Endodermal cell (in vitro differentiated cells): ENCODE measurements around the gene COL5A1. TPM values are rescaled to one million over a fixed set of nuclear protein-coding genes. Genes with fewer than 3 reads are reported as not detected.

ENCODE experiments used
- DNase-seq: peaks from one replicate; pipeline ENCODE4 v3.0.0-alpha.2; 2017
- H3K27ac ChIP-seq: 2 replicates; pipeline ENCODE4 v1.5.1; 2013; ENCODE audit warnings: mild to moderate bottlenecking, low read depth, low read length, moderate library complexity
- H3K27me3 ChIP-seq: 2 replicates; pipeline ENCODE4 v1.6.1; 2013; ENCODE audit warnings: mild to moderate bottlenecking, low read length, moderate library complexity; ENCODE audit not compliant: insufficient read depth, control insufficient read depth, poor library complexity, severe bottlenecking
- H3K36me3 ChIP-seq: 2 replicates; pipeline ENCODE4 v1.7.0; 2013; ENCODE audit warnings: mild to moderate bottlenecking, low read length, moderate library complexity; ENCODE audit not compliant: control insufficient read depth, insufficient read depth
- H3K4me1 ChIP-seq: one replicate; pipeline ENCODE4 v1.7.0; 2013; ENCODE audit warnings: low read length; ENCODE audit not compliant: control insufficient read depth, insufficient read depth
- H3K4me3 ChIP-seq: 2 replicates; pipeline ENCODE4 v1.5.1; 2013; ENCODE audit warnings: mild to moderate bottlenecking, low read length, moderate library complexity
- H3K9ac ChIP-seq: 2 replicates; pipeline ENCODE4 v1.6.1; 2013; ENCODE audit warnings: mild to moderate bottlenecking, low read length, moderate library complexity; ENCODE audit not compliant: poor library complexity, severe bottlenecking; ENCODE audit errors: extremely low read depth
- H3K9me3 ChIP-seq: 2 replicates; pipeline ENCODE4 v1.6.1; 2013; ENCODE audit warnings: mild to moderate bottlenecking, low read length, moderate library complexity; ENCODE audit not compliant: control insufficient read depth
- H3K27ac Mint-ChIP-seq: 2 replicates; pipeline ENCODE4 v1.8.0; 2020; ENCODE audit warnings: mixed read lengths
- H3K27me3 Mint-ChIP-seq: 2 replicates; pipeline ENCODE4 v1.8.0; 2021; ENCODE audit warnings: mild to moderate bottlenecking, mixed read lengths; ENCODE audit not compliant: insufficient read depth
- H3K36me3 Mint-ChIP-seq: 2 replicates; pipeline ENCODE4 v1.8.0; 2020; ENCODE audit warnings: low read depth, mixed read lengths
- H3K4me1 Mint-ChIP-seq: 2 replicates; pipeline ENCODE4 v1.8.0; 2020; ENCODE audit warnings: mixed read lengths
- H3K4me3 Mint-ChIP-seq: 2 replicates; pipeline ENCODE4 v1.8.0; 2020; ENCODE audit warnings: mild to moderate bottlenecking, moderate library complexity, mixed read lengths
- H3K9me3 Mint-ChIP-seq: 2 replicates; pipeline ENCODE4 v1.8.0; 2020; ENCODE audit warnings: mild to moderate bottlenecking, mixed read lengths
- CTCF ChIP-seq: fragments of 200-600 bp; sonication (generic); conservative IDR thresholded peaks from 2 replicates; pipeline ENCODE4 v1.5.0; 2021; ENCODE audit warnings: antibody characterized with exemption, mild to moderate bottlenecking
- WGBS, 2 experiments: methylation state at CpG; one replicate each; pipeline versions ENCODE4 v1.1.5 to v1.1.7; 2013; ENCODE audit warnings: missing lambda C conversion rate in 2 of 2, mixed read lengths in 1 of 2; ENCODE audit not compliant: insufficient coverage in 1 of 2, insufficient read length in 1 of 2; 5-methylcytosine and 5-hydroxymethylcytosine counted together
- total RNA-seq, 2 donors: library from RNA; stranded (reverse); fragmentation: NEBNext Ultra II Directional in 1 of 2; extraction: Animal tissue kit (Norgen Biotek cat#: 25700) in 1 of 2; gene quantifications; 2 replicates in 1 of 2; 3 replicates in 1 of 2; pipeline ENCODE4 v1.2.1, GENCODE V29; 2021

Gene COL5A1
- total RNA-seq, 2 donors from 2014 or later = 65.3 to 76.6 TPM

GRCh38 chr9:134619448-134619982 is 22.1 kb upstream of the COL5A1 start:
- 89 to 91% methylated on average over 5 to 7 of the region's 7 CpGs for WGBS, 2 experiments
- no peak overlapping the region for H3K4me3 Mint-ChIP-seq
- TF ChIP-seq CTCF = no peak
- H3K9ac ChIP-seq = no peak overlapping the region
- peaks cover 6% of the 10 kb centered on the region for H3K9me3 Mint-ChIP-seq
- H3K4me3 ChIP-seq = no peak overlapping the region
- peaks cover 4% of the 10 kb centered on the region for H3K4me1 Mint-ChIP-seq
- no peaks in the 10 kb centered on the region for H3K36me3 Mint-ChIP-seq
- peak; percentile 36 for DNase-seq
- peaks cover 7% of the 10 kb centered on the region for H3K9me3 ChIP-seq
- H3K27ac ChIP-seq = no peak overlapping the region
- H3K27ac Mint-ChIP-seq = no peak overlapping the region
- H3K4me1 ChIP-seq = peaks cover 6% of the 10 kb centered on the region
- H3K36me3 ChIP-seq = no peaks in the 10 kb centered on the region
- H3K27me3 ChIP-seq = no peaks in the 10 kb centered on the region
- H3K27me3 Mint-ChIP-seq = peaks cover 2% of the 10 kb centered on the region

GRCh38 chr9:134619983-134620661 is 21.5 kb upstream of the COL5A1 start:
- peaks cover 3% of the 10 kb centered on the region for H3K9me3 Mint-ChIP-seq
- TF ChIP-seq CTCF = no peak
- Histone ChIP-seq H3K36me3 (no peaks in the 10 kb centered on the region), H3K9ac (no peak overlapping the region), H3K4me1 (peaks cover 6% of the 10 kb centered on the region), H3K4me3 (no peak overlapping the region), H3K27ac (no peak overlapping the region), H3K9me3 (peaks cover 4% of the 10 kb centered on the region), H3K27me3 (no peaks in the 10 kb centered on the region)
- peaks cover 4% of the 10 kb centered on the region for H3K4me1 Mint-ChIP-seq
- WGBS, 2 experiments = 91 to 99% methylated on average over 16 to 19 of the region's 19 CpGs
- H3K27ac Mint-ChIP-seq = no peak overlapping the region
- no peaks in the 10 kb centered on the region for H3K36me3 Mint-ChIP-seq
- no peak overlapping the region for H3K4me3 Mint-ChIP-seq
- H3K27me3 Mint-ChIP-seq = peaks cover 2% of the 10 kb centered on the region
- DNase-seq = peak; percentile 23

GRCh38 chr9:134620751-134621557 is 20.6 kb upstream of the COL5A1 start:
- WGBS, 2 experiments = 90 to 91% methylated on average over 10 to 21 of the region's 21 CpGs
- DNase-seq = peak; percentile 45
- Histone ChIP-seq H3K27me3 (no peaks in the 10 kb centered on the region), H3K9me3 (no peaks in the 10 kb centered on the region), H3K4me3 (no peak overlapping the region), H3K27ac (no peak overlapping the region), H3K9ac (no peak overlapping the region), H3K4me1 (peaks cover 6% of the 10 kb centered on the region), H3K36me3 (no peaks in the 10 kb centered on the region)
- no peaks in the 10 kb centered on the region for H3K9me3 Mint-ChIP-seq
- TF ChIP-seq CTCF = no peak
- no peak overlapping the region for H3K27ac Mint-ChIP-seq
- H3K36me3 Mint-ChIP-seq = no peaks in the 10 kb centered on the region
- no peak overlapping the region for H3K4me3 Mint-ChIP-seq
- peaks cover 2% of the 10 kb centered on the region for H3K27me3 Mint-ChIP-seq
- H3K4me1 Mint-ChIP-seq = peaks cover 10% of the 10 kb centered on the region
